Colonic mucosa (tissue), 4 donors: ENCODE measurements around the gene SGSH. TPM values are rescaled to one million over a fixed set of nuclear protein-coding genes. Genes with fewer than 3 reads are reported as not detected.

Experiments used
- DNase-seq: peaks from one replicate; pipeline ENCODE4 v3.0.0-alpha.2; 2020
- H3K27ac ChIP-seq: fragments of 200-600 bp; one replicate; pipeline ENCODE4 v1.8.0; 2021
- H3K27me3 ChIP-seq: fragments of 200-600 bp; one replicate; pipeline ENCODE4 v1.8.0; 2021
- H3K36me3 ChIP-seq: fragments of 200-600 bp; one replicate; pipeline ENCODE4 v1.8.0; 2021
- H3K4me1 ChIP-seq: fragments of 200-600 bp; one replicate; pipeline ENCODE4 v1.8.0; 2021; ENCODE audit warnings: mild to moderate bottlenecking
- H3K4me3 ChIP-seq: fragments of 200-600 bp; one replicate; pipeline ENCODE4 v1.8.0; 2021
- H3K9ac ChIP-seq, 2 donors: one replicate each; pipeline ENCODE4 v1.7.0; 2013; ENCODE audit warnings: control low read depth in 2 of 2, low read depth in 2 of 2, low read length in 2 of 2
- H3K9me3 ChIP-seq: fragments of 200-600 bp; one replicate; pipeline ENCODE4 v1.8.0; 2021
- intact Hi-C: fragments of 100-400 bp; cut with DNase I; formaldehyde crosslinking; loops from one replicate; pipeline ENCODE4 v1.14.1; 2022
- total RNA-seq, 2 donors: library from RNA; stranded (reverse); fragmentation: NEBNext Ultra II Directional in 1 of 2; extraction: Animal tissue kit (Norgen Biotek cat#: 25700) in 1 of 2; gene quantifications; one replicate each; pipeline ENCODE4 v1.2.1, GENCODE V29; 2021
- TF ChIP-seq, protein P1 (sequence below): fragments of 200-600 bp; IDR thresholded peaks from one replicate; pipeline ENCODE4 v1.8.0; 2022; ENCODE audit warnings: antibody characterized with exemption, mild to moderate bottlenecking
- donor health status: healthy.
- donor health status: DM: no; HTN: no; CAD: no.
- donor health status: DM: no; HTN: no; CAD: no.

The SGSH gene
- total RNA-seq, 2 donors from 2014 or later, result 40.3 to 43.1 TPM

- Histone ChIP-seq H3K36me3 (no peaks in the 10 kb centered on the region), H3K4me3 (no peak overlapping the region), H3K27me3 (peaks cover 4% of the 10 kb centered on the region), H3K9me3 (no peaks in the 10 kb centered on the region), H3K27ac (no peak overlapping the region), H3K4me1 (no peaks in the 10 kb centered on the region), H3K9ac (no peak overlapping the region)
- intact Hi-C loops, result no loop called here
- no peak for DNase-seq
- TF ChIP-seq, protein P1, sequence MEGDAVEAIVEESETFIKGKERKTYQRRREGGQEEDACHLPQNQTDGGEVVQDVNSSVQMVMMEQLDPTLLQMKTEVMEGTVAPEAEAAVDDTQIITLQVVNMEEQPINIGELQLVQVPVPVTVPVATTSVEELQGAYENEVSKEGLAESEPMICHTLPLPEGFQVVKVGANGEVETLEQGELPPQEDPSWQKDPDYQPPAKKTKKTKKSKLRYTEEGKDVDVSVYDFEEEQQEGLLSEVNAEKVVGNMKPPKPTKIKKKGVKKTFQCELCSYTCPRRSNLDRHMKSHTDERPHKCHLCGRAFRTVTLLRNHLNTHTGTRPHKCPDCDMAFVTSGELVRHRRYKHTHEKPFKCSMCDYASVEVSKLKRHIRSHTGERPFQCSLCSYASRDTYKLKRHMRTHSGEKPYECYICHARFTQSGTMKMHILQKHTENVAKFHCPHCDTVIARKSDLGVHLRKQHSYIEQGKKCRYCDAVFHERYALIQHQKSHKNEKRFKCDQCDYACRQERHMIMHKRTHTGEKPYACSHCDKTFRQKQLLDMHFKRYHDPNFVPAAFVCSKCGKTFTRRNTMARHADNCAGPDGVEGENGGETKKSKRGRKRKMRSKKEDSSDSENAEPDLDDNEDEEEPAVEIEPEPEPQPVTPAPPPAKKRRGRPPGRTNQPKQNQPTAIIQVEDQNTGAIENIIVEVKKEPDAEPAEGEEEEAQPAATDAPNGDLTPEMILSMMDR, result no peak
These were observed 36.3 kb downstream of the SGSH start for GRCh38 chr17:80183581-80184422.

DNA sequence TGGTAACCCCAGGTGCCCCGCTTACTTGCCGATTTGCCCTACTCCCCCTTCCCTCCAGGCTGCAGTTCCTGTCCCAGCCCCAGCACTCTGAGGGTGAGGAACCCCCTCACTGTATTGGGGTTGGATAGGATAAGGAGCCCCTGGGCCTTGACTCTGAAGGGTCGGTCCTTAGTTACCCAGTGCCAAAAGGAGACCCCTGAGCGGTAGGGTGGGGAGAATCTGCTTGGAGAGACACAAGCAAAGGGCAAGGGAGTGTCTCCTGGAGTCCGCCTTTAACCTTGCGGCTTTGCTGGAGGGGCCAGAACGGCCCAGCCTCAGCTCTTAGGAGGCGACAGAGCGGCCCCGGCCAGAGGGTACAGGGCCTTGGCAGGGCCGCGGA is 37.3 kb downstream of the SGSH start:
- H3K27me3 ChIP-seq, result peaks cover 4% of the 10 kb centered on the region
- DNase-seq, result no peak
- H3K9ac ChIP-seq, result no peak overlapping the region
- no peaks in the 10 kb centered on the region for H3K4me1 ChIP-seq
- TF ChIP-seq, protein P1, result no peak
- no peaks in the 10 kb centered on the region for H3K9me3 ChIP-seq
- H3K27ac ChIP-seq, result no peak overlapping the region
- no peaks in the 10 kb centered on the region for H3K36me3 ChIP-seq
- intact Hi-C loops, result no loop called here
- H3K4me3 ChIP-seq, result no peak overlapping the region

GRCh38 chr17:80182118-80182844 is 37.9 kb downstream of the SGSH start:
- DNase-seq, result no peak
- Histone ChIP-seq H3K36me3 (no peaks in the 10 kb centered on the region), H3K4me3 (no peak overlapping the region), H3K4me1 (no peaks in the 10 kb centered on the region), H3K27ac (no peak overlapping the region), H3K9me3 (no peaks in the 10 kb centered on the region), H3K9ac (no peak overlapping the region), H3K27me3 (peaks cover 4% of the 10 kb centered on the region)
- TF ChIP-seq, protein P1, result no peak
- intact Hi-C loops, result no loop called here

DNA sequence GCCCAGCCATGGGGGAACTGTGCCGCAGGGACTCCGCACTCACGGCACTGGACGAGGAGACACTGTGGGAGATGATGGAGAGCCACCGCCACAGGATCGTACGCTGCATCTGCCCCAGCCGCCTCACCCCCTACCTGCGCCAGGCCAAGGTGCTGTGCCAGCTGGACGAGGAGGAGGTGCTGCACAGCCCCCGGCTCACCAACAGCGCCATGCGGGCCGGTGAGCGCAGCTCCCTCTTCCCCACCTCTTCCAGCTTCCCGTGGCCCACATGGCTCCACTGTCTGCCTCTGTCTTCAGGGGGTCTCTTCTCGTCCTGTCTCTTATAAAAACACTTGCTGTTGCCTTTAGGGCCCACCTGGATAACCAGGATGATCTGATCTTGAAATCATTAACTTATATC is 38.7 kb downstream of the SGSH start:
- H3K4me3 ChIP-seq, result no peak overlapping the region
- TF ChIP-seq, protein P1, result no peak
- intact Hi-C loops, result no loop called here
- H3K27me3 ChIP-seq, result peaks cover 4% of the 10 kb centered on the region
- H3K27ac ChIP-seq, result no peak overlapping the region
- no peak for DNase-seq
- no peak overlapping the region for H3K9ac ChIP-seq
- H3K36me3 ChIP-seq, result no peaks in the 10 kb centered on the region
- no peaks in the 10 kb centered on the region for H3K4me1 ChIP-seq
- no peaks in the 10 kb centered on the region for H3K9me3 ChIP-seq

DNA sequence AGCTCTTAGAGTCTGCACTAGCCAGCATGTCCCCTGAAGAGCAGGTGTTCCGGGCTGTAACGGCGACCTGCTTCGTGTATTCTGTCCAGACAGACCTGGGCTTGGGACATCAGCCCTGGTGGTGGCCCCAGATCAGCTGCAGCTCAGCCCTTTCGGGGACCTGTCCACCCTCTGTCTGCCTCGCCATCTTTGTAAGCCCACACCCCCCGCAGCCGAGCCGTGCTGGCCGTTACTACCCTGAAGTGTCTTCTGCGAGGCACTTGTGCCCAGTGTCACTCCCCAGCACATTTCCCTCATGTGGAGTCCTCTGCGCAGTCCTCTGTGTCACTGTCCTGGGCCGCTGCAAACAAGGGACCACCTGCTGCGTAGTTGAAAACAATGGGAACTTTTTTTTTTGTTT is 39.9 kb downstream of the SGSH start:
- DNase-seq, result no peak
- no peaks in the 10 kb centered on the region for H3K36me3 ChIP-seq
- no peak overlapping the region for H3K9ac ChIP-seq
- TF ChIP-seq, protein P1, result no peak
- H3K4me3 ChIP-seq, result no peak overlapping the region
- H3K9me3 ChIP-seq, result no peaks in the 10 kb centered on the region
- no peak overlapping the region for H3K27ac ChIP-seq
- intact Hi-C loops, result no loop called here
- no peaks in the 10 kb centered on the region for H3K4me1 ChIP-seq
- peaks cover 4% of the 10 kb centered on the region for H3K27me3 ChIP-seq
